Activated CD8-positive, alpha-beta memory T cell treated with anti-CD3 and anti-CD28 coated beads for 1 hour (primary cell): Measurements from ENCODE around the gene TXNDC2.
"Not testable (repeated sequence)": the region's sequence is repeated elsewhere in the genome, so short reads cannot be mapped to it uniquely, and the experiment has no call there.

Source experiments
- DNase-seq, 2 donors: peaks; one replicate each; pipeline ENCODE4 v3.0.0-alpha.2; 2020; ENCODE audit warnings: low read depth in 1 of 2; ENCODE audit errors: extremely low read depth in 1 of 2

Gene TXNDC2

GRCh38 chr18:9911226-9911625 is 25.5 kb downstream of the TXNDC2 start:
- DNase-seq = no peak

DNA sequence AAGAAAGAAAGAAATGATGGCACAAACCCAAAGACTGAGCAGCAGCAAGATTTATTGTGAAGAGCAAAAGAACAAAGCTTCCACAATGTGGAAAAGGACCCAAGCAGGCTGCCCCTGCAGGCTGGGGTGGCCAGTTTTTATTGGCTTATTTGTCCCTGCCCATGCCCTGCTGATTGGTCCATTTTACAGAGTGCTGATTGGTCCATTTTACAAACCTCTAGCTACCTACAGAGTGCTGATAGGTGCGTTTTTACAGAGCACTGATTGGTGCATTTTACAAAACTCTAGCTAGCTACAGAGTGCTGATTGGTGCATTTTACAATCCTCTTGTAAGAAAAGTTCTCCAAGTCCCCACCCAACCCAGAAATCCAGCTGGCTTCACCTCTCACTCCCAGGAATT is 26.5 kb downstream of the TXNDC2 start:
- not testable (repeated sequence) for DNase-seq

DNA sequence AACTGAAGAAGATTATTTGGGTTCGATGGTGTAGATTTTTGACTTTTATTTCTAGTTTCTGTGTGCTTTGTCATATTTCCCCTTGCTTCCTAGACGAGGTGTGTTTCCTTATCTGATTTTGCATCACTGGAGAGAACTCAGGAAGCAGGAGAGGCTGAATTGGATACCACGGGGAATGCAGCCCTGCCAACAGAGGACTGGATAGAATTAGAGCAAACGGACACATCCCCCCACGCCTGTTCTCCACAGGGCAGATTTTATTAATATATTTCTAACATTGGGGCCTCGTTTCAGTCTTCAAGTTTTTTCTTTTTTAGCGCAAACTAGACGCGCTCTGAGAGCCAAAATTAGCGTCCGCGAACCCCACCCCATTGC is 27.4 kb downstream of the TXNDC2 start:
- DNase-seq = no peak

GRCh38 chr18:9913526-9914333 is 28.0 kb downstream of the TXNDC2 start, which contains the start of gene VAPA:
VAPA (plus strand) TSS chr18:9914016; CDS start chr18:9914257, 241 bp downstream.
- DNase-seq = peak; percentile 75 to 91

DNA sequence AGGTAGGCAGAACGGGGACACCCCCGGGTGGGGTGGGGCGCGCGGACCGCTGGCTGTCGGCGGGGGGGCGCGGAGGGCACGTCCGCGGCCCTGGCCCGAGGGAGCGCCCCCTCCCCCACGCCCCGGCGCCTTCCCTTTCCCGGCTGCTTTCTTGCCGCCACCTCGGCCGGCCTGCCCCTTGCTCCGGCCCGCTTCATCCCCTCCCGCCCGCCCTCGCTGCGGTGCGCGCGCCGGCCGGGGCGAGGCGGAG is 28.5 kb downstream of the TXNDC2 start:
- no peak for DNase-seq

- DNase-seq = peak; percentile 51 to 60
Measured at GRCh38 chr18:9914584-9915290, 29.0 kb downstream of the TXNDC2 start.

DNA sequence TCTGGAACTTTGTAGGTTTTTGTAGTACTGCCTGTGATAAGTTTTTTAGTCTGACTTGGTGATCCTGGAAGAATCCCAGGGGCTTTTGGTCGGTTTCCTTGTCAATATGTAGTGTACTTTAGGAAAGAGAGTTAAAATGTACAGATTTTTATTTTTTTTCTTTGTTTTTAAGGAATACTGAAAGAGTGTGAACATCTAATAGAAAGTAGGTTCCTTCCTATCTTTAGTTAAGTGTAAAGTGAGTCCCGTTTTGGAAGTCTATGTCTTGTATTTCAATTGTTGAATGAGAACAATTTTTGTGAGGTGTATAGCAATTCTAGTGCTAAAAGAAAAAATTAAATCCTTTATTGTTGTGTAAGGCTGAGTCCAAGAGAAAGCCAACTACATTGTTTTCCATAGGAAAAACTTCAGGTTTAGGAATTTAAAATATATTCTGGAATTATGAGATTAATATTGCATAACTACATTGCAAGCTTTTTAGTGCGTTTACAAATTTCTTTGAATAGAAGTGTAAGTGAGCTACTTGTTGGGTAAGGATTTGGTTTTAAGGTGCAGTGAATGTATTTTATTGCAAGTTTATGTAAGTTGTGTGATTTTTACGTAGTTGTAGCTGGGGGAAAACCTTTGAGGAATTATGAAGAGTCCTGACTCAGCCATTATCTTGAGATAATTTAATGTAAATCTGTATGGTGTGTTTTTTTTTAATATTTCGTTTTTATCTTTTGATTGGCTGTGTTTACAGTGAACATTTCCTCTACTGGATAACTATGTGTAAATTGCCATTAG is 29.7 kb downstream of the TXNDC2 start:
- DNase-seq = no peak

DNA sequence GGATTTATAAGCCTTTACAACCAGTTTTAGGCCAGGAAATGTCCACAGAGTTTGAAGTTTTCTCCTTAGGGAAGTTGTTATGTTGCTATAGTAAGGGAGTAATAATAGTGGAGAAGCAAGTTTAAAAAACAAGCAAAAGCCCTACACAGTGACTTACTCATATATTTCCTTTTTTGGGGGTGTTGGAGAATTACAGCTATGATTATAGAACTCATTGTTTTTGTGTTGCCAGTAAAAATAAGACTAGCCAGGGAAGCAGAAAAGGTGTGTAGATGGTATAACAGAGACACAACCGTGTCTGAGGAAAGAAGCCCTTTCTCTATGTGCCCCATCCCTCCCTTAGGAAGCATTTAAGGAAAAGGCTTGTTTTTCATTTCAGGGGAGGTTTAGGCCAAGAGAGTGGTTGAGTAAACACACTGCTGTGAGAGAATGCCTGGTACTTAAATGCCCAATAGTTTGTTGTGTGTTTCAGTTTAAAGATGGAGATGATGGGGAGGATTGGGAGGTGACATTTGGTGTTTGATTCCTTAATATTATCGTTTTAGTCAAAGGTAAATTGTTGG is 30.4 kb downstream of the TXNDC2 start:
- DNase-seq = no peak

GRCh38 chr18:9916808-9917207 is 31.0 kb downstream of the TXNDC2 start:
- DNase-seq = no peak

DNA sequence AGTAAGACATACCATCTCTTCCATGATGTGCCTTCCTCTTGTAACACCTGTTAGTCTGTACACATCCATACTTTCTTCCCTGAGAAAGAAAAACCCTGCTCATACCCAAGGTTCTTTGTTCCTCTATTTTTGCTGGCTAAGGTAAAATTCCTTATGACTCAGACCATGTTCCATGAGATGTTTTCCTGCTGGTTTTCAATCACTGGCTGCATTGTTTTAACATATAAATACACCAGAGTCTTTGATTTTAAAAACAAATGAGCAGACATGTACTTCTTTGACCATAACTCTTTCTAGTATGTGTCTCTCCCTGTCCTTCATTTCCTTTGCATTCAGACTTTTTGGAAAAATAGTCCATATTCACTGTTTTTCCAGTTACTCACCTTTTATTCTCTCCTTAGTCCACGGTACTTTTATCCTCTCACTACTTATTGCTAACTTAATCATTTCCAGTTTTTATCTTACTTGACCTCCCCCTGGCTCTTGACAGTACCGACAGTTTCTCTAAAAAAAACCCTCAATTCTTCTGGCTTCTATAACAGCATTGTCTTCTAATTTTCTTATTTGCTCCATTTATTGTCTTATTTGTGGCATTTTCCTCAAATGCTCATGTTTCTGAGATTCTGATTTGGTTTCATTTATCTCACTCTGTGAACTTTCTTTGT is 32.4 kb downstream of the TXNDC2 start:
- DNase-seq = no peak

DNA sequence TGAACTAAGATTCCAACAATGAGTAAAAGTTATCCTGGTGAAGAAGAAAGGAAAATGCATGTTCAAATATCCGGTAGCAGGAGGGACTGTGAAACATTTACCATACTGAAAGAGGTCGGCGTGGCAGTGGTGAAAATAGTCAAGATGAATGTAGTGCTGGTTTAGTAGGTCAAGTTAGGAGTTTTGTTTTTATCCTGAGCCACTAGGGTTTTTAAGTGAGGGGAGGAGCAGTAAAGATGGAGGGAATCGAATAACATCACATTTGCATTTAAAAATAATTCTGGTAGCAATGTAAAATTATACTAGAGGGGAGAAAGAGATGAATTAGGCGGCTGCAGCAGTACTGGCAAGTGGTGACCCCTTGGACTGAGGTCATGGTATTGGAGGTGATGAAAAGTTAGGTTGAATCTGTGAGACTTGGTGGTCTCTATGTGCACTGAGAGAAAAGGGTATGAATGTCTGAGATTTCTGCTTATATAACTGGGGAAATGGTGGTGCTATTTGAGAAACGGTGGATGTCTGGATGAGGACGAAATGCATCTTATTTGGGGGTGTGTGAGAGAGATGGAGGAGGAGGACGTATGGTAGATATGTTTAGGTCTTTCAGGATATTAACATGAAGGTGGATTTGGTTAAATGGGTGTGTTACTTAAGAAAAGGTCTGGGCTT is 33.9 kb downstream of the TXNDC2 start:
- DNase-seq = no peak

DNA sequence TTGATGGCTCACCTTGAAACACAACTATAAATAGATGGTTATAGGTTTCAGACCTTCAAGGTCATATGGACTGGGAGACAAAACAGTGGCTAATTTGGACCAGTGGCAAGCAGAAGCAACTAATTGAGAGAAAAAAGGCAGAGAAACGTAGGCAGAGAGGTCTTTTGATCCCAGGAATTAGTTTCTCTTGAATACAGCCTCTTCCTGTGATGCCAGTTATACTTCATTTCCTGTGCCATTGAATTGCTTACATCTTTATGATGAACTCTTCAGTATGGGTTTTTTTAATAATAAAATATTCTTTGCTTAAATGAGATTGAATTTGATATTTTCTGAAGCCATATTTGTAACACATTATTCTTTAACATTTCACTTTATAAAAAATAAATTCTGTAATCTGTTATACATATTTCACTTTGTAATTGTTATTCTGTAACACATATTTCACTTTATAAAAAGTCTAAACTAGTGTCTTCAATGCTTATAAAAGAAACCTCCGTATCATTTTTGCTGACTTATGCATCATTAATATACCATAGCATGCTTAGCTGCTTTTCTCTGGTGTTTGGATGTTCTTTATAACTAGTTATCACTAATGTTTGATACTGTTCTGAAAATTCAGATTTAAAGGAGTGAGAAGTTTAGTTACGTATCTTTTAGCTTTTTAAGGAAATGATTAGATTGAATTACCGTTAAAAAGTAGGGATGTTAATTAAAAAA is 37.0 kb downstream of the TXNDC2 start:
- DNase-seq = no peak

DNA sequence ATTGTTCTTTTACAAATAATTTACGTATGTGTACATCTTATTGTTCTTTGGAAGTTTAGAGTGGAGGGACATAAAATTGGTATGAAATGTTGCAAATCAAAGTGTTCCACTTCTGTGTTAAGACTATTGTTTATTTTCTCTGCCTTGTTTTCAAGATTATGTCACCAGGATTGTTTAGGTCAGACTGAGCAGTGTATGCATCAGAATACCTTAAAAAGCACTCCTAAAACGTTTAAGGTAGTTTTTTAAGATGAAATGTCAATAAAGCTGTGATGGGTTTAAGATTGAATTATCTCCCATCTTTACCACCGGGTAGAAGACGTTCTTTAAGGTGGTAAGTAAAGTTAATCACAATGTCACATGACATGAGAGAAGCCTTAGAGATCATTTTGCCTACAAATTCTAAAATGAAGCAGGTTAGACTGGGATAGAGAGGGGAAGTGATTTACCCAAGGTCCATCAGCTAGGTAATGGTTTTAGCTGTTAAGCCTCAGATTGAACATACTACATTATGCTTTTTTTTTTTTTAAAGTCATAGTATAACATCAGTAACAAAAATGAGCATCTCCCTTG is 38.7 kb downstream of the TXNDC2 start:
- no peak for DNase-seq

GRCh38 chr18:9925369-9925768 is 39.6 kb downstream of the TXNDC2 start:
- DNase-seq = no peak

GRCh38 chr18:9925795-9926194 is 40.0 kb downstream of the TXNDC2 start:
- DNase-seq = no peak

GRCh38 chr18:9926223-9926894 is 40.6 kb downstream of the TXNDC2 start:
- no peak for DNase-seq

- no peak for DNase-seq
Measured at GRCh38 chr18:9926977-9927376, 41.2 kb downstream of the TXNDC2 start.

- no peak for DNase-seq
Measured at GRCh38 chr18:9927392-9928063, 41.8 kb downstream of the TXNDC2 start.
